GM23248 (cell line): ENCODE data around the gene ITSN2.

ENCODE experiments used
- EZH2 ChIP-seq: fragments of 200-600 bp; sonication (generic); IDR thresholded peaks from 2 replicates; pipeline ENCODE4 v1.6.1; 2018; ENCODE audit warnings: antibody characterized with exemption, mild to moderate bottlenecking; ENCODE audit not compliant: insufficient read depth, poor library complexity, severe bottlenecking
- EZH2phosphoT487 ChIP-seq: fragments of 200-600 bp; sonication (generic); IDR thresholded peaks from 2 replicates; pipeline ENCODE4 v1.6.1; 2018; ENCODE audit warnings: antibody characterized with exemption, moderate library complexity, mild to moderate bottlenecking, low read depth; ENCODE audit not compliant: insufficient read depth

GRCh38 chr2:24228470-24228869 is 131.9 kb downstream of the ITSN2 start:
- no peak for TF ChIP-seq EZH2phosphoT487
- TF ChIP-seq EZH2: no peak
